HG02973 (cell line): Measurements from ENCODE around the gene MRRF.
A peak's percentile ranks its signal among the peaks of the same experiment; 100 is the strongest.

Experiments
- ATAC-seq: cut with Tn5 transposase; IDR thresholded peaks from one replicate; pipeline ENCODE4 v1.9.1; 2021; ENCODE audit warnings: moderate library complexity; ENCODE audit not compliant: unreplicated experiment

MRRF gene

GRCh38 chr9:122331523-122331927 lies 66.8 kb downstream of the MRRF start:
- no peak for ATAC-seq

DNA sequence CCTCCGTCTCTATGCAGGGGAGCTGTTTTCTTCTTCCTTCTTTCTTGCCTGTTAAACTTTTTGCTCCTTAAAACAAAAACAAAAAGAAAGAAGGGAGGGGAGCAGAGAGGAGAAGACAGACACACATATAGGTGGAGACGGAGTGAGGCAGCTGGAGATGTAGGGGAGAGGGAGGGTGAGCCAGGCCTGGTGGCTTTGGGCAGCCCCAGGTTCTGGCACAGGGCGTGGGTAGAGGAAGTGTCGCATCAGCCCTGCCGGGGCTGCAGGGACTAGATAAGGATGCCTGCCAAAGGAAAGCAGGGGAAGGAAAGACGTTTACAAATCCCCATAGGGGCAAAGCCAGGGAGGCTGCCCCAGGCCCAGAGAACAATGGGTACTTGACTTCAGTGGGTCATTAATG lies 67.4 kb downstream of the MRRF start:
- ATAC-seq = no peak

GRCh38 chr9:122332644-122333043 lies 68.0 kb downstream of the MRRF start:
- ATAC-seq = no peak

DNA sequence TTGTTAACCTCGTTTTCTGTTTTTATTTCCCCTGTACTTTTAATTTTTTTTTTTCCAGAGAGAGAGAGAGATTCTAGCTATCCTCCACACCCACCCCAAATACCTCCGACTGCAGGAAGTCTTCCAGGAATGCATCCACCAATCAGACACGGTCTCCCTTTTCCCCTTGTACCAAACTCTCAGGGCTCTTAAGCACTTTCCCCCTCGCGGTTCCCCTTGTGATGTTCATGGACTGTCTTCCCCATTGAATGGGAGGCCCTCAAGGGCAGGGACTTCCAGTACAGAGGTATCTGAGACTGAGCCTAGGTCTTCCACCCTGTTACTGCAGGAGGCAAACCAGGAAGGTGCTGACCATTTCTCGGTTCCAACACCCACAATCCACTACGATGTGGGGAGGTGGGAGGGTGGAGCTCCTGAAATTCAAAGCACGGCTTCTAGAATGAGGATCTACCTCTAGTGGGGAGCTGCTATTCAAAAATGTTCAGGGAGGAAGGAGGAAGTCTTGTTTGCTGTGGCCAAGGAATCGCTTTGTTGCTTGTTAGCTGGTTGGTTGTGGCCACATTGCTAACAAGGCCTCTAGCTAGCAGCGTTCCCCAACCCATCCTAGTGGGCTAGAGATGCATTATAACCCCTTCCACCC lies 68.6 kb downstream of the MRRF start:
- no peak for ATAC-seq

DNA sequence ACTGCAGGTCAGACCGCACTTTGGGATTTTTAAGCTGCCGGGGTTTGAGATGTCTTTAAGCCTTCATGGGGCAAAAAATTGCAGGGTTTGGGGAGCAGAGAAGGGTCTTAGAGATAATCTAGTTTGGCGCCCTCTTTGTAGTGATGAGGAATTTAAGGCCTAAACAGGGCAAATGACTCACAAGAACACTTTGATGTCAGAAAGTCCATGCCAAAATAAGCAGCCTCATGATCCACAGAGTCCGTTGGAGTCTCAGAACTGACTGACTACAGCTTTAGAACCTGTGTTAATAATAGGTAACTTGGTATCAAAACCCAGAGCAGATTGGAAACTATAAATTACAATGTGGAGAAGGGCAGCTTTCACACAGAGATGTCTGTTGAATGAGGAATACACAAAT lies 70.2 kb downstream of the MRRF start:
- ATAC-seq = no peak

- ATAC-seq = no peak
These were observed 71.5 kb downstream of the MRRF start for GRCh38 chr9:122336189-122336588.

- no peak for ATAC-seq
These were observed 72.3 kb downstream of the MRRF start for GRCh38 chr9:122336866-122337555.

DNA sequence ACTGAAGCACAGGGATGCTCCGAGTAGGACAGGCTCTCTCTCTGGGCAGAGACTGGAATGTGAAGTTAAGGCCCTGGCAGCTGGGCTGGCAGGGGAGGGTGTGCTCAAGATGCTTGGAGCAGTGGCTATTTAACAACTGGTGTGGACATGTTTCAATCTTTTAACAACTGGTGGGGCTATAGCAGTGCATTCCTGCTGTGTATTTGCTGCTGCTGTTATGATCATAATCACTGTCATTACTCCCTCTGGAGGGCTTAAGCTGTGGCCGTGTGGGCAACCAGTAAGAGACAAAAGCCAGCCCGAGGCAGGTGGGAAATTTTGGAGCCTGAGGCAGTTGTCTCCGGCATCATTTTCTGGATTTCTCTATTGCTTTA lies 72.9 kb downstream of the MRRF start:
- ATAC-seq = no peak

DNA sequence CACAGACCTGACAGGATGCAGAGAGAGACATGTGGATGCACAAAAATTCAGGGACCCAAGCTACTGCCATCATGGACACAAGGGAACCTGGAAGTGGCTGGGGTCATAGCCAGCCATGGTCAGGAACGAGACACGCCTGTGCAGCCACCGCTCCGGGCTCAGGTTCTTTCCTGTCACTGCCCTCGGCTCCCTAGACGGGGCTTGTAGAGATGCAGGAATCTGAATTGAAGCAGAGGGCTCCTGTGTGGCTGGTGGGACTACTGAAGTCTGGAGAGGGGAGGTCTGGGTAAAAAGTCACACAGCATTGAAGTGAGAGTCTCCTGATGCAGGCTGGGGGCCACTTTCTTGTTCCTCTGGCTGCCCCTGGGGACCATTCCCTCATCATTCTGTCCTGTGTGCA lies 73.9 kb downstream of the MRRF start:
- ATAC-seq = no peak

- ATAC-seq = no peak
These were observed 74.3 kb downstream of the MRRF start for GRCh38 chr9:122338994-122339393.

- ATAC-seq = no peak
These were observed 74.9 kb downstream of the MRRF start for GRCh38 chr9:122339579-122339978.

DNA sequence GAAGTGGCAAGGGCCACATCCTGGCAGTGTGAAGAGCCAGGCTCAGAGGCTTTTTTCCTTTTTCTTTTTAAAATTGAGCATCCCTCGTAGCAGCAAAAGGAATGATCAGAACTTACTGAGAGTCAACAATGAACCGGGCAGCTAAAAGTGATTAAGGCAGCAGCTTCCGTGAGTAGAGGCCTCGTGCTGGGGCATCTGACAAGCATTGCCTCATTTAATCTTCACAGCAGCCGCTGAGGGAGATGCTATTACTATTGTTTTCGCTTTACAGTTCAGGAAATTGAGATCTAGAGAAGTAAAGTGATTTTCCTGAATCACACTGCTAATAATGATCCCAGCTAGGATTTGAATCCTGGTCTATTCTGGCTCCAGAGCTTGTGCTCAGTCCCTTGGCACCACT lies 75.5 kb downstream of the MRRF start:
- ATAC-seq = no peak

GRCh38 chr9:122342323-122343050 lies 77.8 kb downstream of the MRRF start:
- no peak for ATAC-seq

DNA sequence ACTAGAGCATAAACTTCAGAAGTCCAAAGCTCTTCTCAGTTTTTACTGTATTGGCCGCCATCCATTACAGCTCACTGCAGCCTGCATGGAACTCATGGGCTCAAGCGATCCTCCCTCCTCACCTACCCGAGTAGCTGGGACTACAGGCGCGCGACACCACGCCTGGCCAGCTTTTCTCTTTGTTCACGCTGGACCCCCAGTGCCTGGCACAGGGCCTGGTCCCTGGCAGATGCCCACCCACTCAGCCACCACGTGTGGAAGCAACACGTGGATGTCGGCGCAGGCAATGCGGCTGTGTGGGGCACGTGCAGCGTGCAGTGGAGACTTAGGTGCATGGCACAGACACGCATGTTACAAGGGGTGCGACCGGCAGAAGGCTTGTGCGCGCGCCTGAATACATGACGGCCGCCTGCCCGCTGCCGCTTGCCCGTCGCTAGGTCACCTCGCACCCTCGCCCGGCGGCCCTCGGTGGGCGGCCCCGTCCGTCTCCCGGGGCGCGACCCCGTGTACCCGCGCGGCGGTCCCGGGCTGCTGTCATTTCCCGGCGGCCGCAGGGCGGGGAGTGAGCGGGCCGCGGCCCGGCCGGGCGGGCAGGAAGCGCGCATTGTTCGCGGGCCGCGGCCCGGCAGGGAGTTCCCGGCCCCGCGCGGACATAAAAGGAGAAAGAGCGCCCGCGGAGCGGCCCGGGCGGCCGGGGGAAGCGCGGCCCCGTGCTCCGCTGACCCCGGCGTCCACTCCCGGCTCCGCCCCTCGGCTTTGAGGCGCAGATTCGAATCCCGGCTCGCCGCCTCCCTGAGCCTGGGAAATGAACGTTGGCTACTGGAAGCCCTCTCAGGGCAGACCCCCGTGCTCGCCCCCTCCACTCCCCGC lies 82.0 kb downstream of the MRRF start:
- ATAC-seq = no peak

GRCh38 chr9:122347348-122348287 lies 82.9 kb downstream of the MRRF start:
- ATAC-seq = no peak

DNA sequence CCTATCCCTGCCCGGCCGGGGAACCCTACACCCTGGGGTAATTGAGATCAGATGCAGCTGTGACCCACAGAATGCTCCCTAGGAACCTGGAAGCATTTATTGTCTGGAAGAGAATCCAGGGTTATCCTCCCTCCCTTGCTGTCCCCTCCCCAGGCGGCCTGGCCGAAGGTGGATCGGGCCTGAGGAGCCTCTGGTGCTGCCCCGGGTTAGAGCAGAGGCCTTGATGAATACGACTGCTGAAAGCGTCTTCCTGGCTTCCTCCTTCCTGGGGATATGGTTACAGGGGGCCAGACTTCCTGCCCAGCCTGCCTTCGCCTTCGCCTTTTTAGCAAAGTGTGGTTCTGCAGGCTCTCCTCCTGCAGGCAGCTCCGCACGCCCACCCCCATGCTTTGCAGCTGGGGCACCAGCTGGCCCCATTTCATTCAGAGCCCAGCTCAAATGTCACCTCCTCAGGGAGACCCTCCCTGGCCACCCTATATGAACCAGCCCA lies 83.7 kb downstream of the MRRF start:
- no peak for ATAC-seq

- ATAC-seq = no peak
These were observed 84.1 kb downstream of the MRRF start for GRCh38 chr9:122348791-122349190.

DNA sequence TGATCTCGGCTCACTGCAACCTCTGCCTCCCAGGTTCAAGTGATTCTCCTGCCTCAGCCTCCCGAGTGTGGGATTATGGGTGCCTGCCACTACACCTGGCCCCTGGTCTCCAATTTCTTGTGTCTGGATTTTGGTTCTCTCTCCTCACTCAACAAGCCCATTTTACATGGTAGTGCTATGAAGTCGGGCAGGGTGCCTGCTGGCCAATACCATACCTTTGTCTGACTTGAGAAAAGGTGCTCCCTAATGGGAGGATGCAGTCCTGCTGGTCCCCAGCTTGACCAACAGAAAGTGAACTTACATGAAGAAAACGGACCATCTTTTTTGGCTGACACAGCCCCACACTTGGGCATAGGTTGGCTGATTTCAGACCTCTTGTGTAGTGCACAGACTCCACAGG lies 84.5 kb downstream of the MRRF start:
- no peak for ATAC-seq

DNA sequence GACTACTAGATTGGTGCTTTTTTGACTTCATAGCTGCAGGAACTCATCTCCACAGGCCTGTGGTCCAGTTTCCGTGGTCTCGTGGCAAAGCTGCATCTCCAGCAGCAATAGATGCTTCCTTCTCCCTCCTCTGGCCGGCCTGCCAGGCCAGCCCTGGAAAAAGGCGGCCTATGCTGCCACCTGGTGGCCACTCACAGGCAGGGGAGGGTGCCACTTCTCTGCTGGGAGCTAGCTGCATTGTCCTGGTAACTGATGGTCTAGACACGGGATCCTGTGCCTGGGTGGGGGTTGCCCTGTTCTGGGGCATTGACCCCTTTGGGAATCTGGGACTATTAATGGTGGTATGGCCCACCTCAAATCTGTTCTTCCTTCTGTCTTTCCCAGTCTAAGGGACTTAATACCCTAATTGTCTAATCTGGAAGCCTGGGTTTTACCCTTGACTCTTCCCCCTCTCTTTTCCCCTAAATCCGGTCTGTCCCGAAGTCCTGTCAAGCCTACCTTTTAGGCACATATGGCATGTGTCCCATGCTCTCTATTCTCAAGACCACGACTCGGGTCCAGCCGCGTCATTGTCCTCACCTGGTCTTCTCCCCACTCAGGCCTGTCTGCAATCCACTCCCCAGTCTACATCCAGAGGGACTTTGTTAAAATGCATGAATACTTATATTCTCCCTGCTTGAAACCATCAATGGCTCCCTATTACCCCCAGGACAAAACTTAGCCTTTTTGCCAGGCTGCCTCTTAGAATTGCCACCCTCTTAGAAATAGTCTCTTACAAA lies 86.1 kb downstream of the MRRF start:
- ATAC-seq = peak; percentile 82
